Mesodermal cell (in vitro differentiated cells): Measurements from ENCODE around the gene RAMP3.

ENCODE experiments used
- H3K27ac ChIP-seq: 2 replicates; pipeline ENCODE4 v1.7.0; 2013; ENCODE audit warnings: mild to moderate bottlenecking, low read depth, low read length, moderate library complexity; ENCODE audit not compliant: severe bottlenecking
- H3K36me3 ChIP-seq: 2 replicates; pipeline ENCODE4 v1.7.1; 2013; ENCODE audit warnings: mild to moderate bottlenecking, low read length, moderate library complexity; ENCODE audit not compliant: control insufficient read depth, insufficient read depth
- H3K4me1 ChIP-seq: one replicate; pipeline ENCODE4 v1.7.1; 2013; ENCODE audit warnings: mild to moderate bottlenecking, low read length; ENCODE audit not compliant: insufficient read depth, control insufficient read depth, poor library complexity, severe bottlenecking
- H3K4me3 ChIP-seq: 2 replicates; pipeline ENCODE4 v1.7.0; 2013; ENCODE audit warnings: low read length, control low read depth, mild to moderate bottlenecking; ENCODE audit not compliant: insufficient read depth, poor library complexity, severe bottlenecking; ENCODE audit errors: extremely low read depth
- H3K9me3 ChIP-seq: 2 replicates; pipeline ENCODE4 v1.7.1; 2013; ENCODE audit warnings: mild to moderate bottlenecking, low read length, moderate library complexity; ENCODE audit not compliant: control insufficient read depth
- whole genome bisulfite sequencing, 2 experiments: methylation state at CpG; one replicate each; pipeline ENCODE4 v1.1.5; 2013; ENCODE audit warnings: missing lambda C conversion rate in 2 of 2; ENCODE audit not compliant: insufficient coverage in 2 of 2; 5-methylcytosine and 5-hydroxymethylcytosine counted together

The RAMP3 gene

GRCh38 chr7:45165857-45166256 is 8.3 kb downstream of the RAMP3 start:
- H3K36me3 ChIP-seq = no peaks in the 10 kb centered on the region
- no peak overlapping the region for H3K27ac ChIP-seq
- H3K9me3 ChIP-seq = no peaks in the 10 kb centered on the region
- H3K4me3 ChIP-seq = no peak overlapping the region
- 62 to 89% methylated on average over 1 to 3 of the region's 3 CpGs for WGBS, 2 experiments
- no peaks in the 10 kb centered on the region for H3K4me1 ChIP-seq

- WGBS, 2 experiments = 80 to 100% methylated on average over 1 of the region's 1 CpG
- Histone ChIP-seq H3K36me3 (no peaks in the 10 kb centered on the region), H3K27ac (no peak overlapping the region), H3K4me1 (no peaks in the 10 kb centered on the region), H3K4me3 (no peak overlapping the region), H3K9me3 (no peaks in the 10 kb centered on the region)
Measured at GRCh38 chr7:45171946-45172345, 14.4 kb downstream of the RAMP3 start.

- no peak overlapping the region for H3K4me3 ChIP-seq
- no peak overlapping the region for H3K27ac ChIP-seq
- WGBS, 2 experiments = 81 to 86% methylated on average over 5 of the region's 6 CpGs
- no peaks in the 10 kb centered on the region for H3K9me3 ChIP-seq
- no peaks in the 10 kb centered on the region for H3K36me3 ChIP-seq
- no peaks in the 10 kb centered on the region for H3K4me1 ChIP-seq
Measured at GRCh38 chr7:45173596-45174327, 16.2 kb downstream of the RAMP3 start.

- Histone ChIP-seq H3K9me3 (no peaks in the 10 kb centered on the region), H3K4me3 (no peak overlapping the region), H3K4me1 (no peaks in the 10 kb centered on the region), H3K36me3 (no peaks in the 10 kb centered on the region), H3K27ac (no peak overlapping the region)
- WGBS, 2 experiments = 86 to 94% methylated on average over 4 of the region's 4 CpGs
Measured at GRCh38 chr7:45174328-45174610, 16.7 kb downstream of the RAMP3 start.

- no peak overlapping the region for H3K27ac ChIP-seq
- WGBS, 2 experiments = 73 to 85% methylated on average over 4 of the region's 4 CpGs
- H3K36me3 ChIP-seq = no peaks in the 10 kb centered on the region
- no peaks in the 10 kb centered on the region for H3K9me3 ChIP-seq
- H3K4me3 ChIP-seq = no peak overlapping the region
- no peaks in the 10 kb centered on the region for H3K4me1 ChIP-seq
Measured at GRCh38 chr7:45174966-45175765, 17.6 kb downstream of the RAMP3 start.

GRCh38 chr7:45176091-45176490 is 18.5 kb downstream of the RAMP3 start:
- 81 to 100% methylated on average over 1 to 3 of the region's 5 CpGs for WGBS, 2 experiments
- H3K9me3 ChIP-seq = no peaks in the 10 kb centered on the region
- no peaks in the 10 kb centered on the region for H3K4me1 ChIP-seq
- no peaks in the 10 kb centered on the region for H3K36me3 ChIP-seq
- H3K4me3 ChIP-seq = no peak overlapping the region
- H3K27ac ChIP-seq = no peak overlapping the region

- Histone ChIP-seq H3K4me3 (no peak overlapping the region), H3K9me3 (no peaks in the 10 kb centered on the region), H3K36me3 (no peaks in the 10 kb centered on the region), H3K4me1 (no peaks in the 10 kb centered on the region), H3K27ac (no peak overlapping the region)
- WGBS, 2 experiments = 91% methylated on average over 15 to 19 of the region's 19 CpGs
Measured at GRCh38 chr7:45176886-45177731, 19.5 kb downstream of the RAMP3 start.

- H3K9me3 ChIP-seq = no peaks in the 10 kb centered on the region
- no peaks in the 10 kb centered on the region for H3K4me1 ChIP-seq
- no peak overlapping the region for H3K4me3 ChIP-seq
- 87 to 100% methylated on average over 1 to 3 of the region's 3 CpGs for WGBS, 2 experiments
- H3K27ac ChIP-seq = no peak overlapping the region
- H3K36me3 ChIP-seq = no peaks in the 10 kb centered on the region
Measured at GRCh38 chr7:45177801-45178200, 20.2 kb downstream of the RAMP3 start.

GRCh38 chr7:45178241-45179225 is 20.9 kb downstream of the RAMP3 start:
- no peaks in the 10 kb centered on the region for H3K36me3 ChIP-seq
- H3K4me3 ChIP-seq = no peak overlapping the region
- H3K4me1 ChIP-seq = no peaks in the 10 kb centered on the region
- 60 to 78% methylated on average over 6 to 13 of the region's 13 CpGs for WGBS, 2 experiments
- no peaks in the 10 kb centered on the region for H3K9me3 ChIP-seq
- H3K27ac ChIP-seq = no peak overlapping the region

- Histone ChIP-seq H3K27ac (no peak overlapping the region), H3K4me3 (no peak overlapping the region), H3K4me1 (no peaks in the 10 kb centered on the region), H3K9me3 (no peaks in the 10 kb centered on the region), H3K36me3 (no peaks in the 10 kb centered on the region)
- WGBS, 2 experiments = 85 to 87% methylated on average over 5 to 9 of the region's 9 CpGs
Measured at GRCh38 chr7:45179666-45180065, 22.1 kb downstream of the RAMP3 start.
